HepG2 (cell line): ENCODE results near the gene THOC7. TPM values are rescaled to one million over a fixed set of nuclear protein-coding genes. Genes with fewer than 3 reads are reported as not detected.

Experiments used
- ARNT ChIP-seq: fragments of 450-650 bp; IDR thresholded peaks from 2 replicates; pipeline ENCODE4 v1.6.1; 2017
- HDAC2 ChIP-seq: sonication (generic); formaldehyde crosslinking; IDR thresholded peaks from 2 replicates; pipeline ENCODE4 v1.4.0; 2020; ENCODE audit warnings: missing genetic modification reagents
- HNF4A ChIP-seq: sonication (generic); formaldehyde crosslinking; IDR thresholded peaks from 2 replicates; pipeline ENCODE4 v1.4.0; 2020; ENCODE audit warnings: missing genetic modification reagents
- HNRNPH1 ChIP-seq: fragments of 200-400 bp; formaldehyde crosslinking; optimal IDR thresholded peaks from 2 replicates; pipeline ENCODE3; 2017; ENCODE audit warnings: mild to moderate bottlenecking, low read depth, low read length
- KLF15 ChIP-seq: sonication (generic); formaldehyde crosslinking; IDR thresholded peaks from 2 replicates; pipeline ENCODE4 v1.8.1; 2023; ENCODE audit warnings: borderline replicate concordance, mild to moderate bottlenecking, inconsistent platforms, missing genetic modification reagents, mixed read lengths
- KLF16 ChIP-seq, 2 experiments: sonication (generic) in 1 of 2; formaldehyde crosslinking in 1 of 2; IDR thresholded peaks; 2 replicates each; pipeline versions ENCODE4 v1.6.1 to v1.8.0; 2016 to 2023; ENCODE audit warnings: missing genetic modification reagents in 2 of 2, missing compliant biosample characterization in 1 of 2
- KLF6 ChIP-seq: IDR thresholded peaks from 2 replicates; pipeline ENCODE4 v1.8.0; 2016; ENCODE audit warnings: missing biosample characterization, missing genetic modification reagents
- MIXL1 ChIP-seq: IDR thresholded peaks from 2 replicates; pipeline ENCODE4 v1.6.1; 2016
- NCOA2 ChIP-seq: sonication (generic); formaldehyde crosslinking; IDR thresholded peaks from 2 replicates; pipeline ENCODE4 v1.8.0; 2022; ENCODE audit warnings: inconsistent platforms
- PLSCR1 ChIP-seq: sonication (generic); formaldehyde crosslinking; IDR thresholded peaks from 2 replicates; pipeline ENCODE4 v1.5.0; 2020; ENCODE audit warnings: missing genetic modification reagents, mild to moderate bottlenecking, borderline replicate concordance
- RNF2 ChIP-seq: fragments of 450-650 bp; conservative IDR thresholded peaks from 2 replicates; pipeline ENCODE4 v1.6.1; 2016; ENCODE audit warnings: low read depth
- SCMH1 ChIP-seq: sonication (generic); formaldehyde crosslinking; IDR thresholded peaks from 2 replicates; pipeline ENCODE4 v1.9.0; 2021; ENCODE audit warnings: missing genetic modification reagents, mild to moderate bottlenecking, borderline replicate concordance
- SKI ChIP-seq: fragments of 450-650 bp; IDR thresholded peaks from one replicate; pipeline ENCODE4 v1.6.1; 2018; ENCODE audit warnings: mild to moderate bottlenecking; ENCODE audit not compliant: partially characterized antibody
- SOX5 ChIP-seq: IDR thresholded peaks from 2 replicates; pipeline ENCODE4 v1.6.1; 2016; ENCODE audit warnings: borderline replicate concordance
- SP4 ChIP-seq: sonication (generic); formaldehyde crosslinking; IDR thresholded peaks from 2 replicates; pipeline ENCODE4 v1.8.1; 2023; ENCODE audit warnings: mild to moderate bottlenecking, missing genetic modification reagents
- SPEN ChIP-seq: sonication (generic); formaldehyde crosslinking; IDR thresholded peaks from 2 replicates; pipeline ENCODE4 v1.5.1; 2020; ENCODE audit warnings: low read depth, mild to moderate bottlenecking, missing genetic modification reagents
- TAF1 ChIP-seq: sonication (generic); formaldehyde crosslinking; IDR thresholded peaks from 2 replicates; pipeline ENCODE4 v1.4.0; 2020; ENCODE audit warnings: missing genetic modification reagents
- TAF15 ChIP-seq: fragments of 200-400 bp; formaldehyde crosslinking; IDR thresholded peaks from one replicate; pipeline ENCODE4 v1.6.1; 2018; ENCODE audit warnings: mild to moderate bottlenecking, low read depth, low read length; ENCODE audit not compliant: poor library complexity, severe bottlenecking
- TBX2 ChIP-seq: sonication (generic); formaldehyde crosslinking; IDR thresholded peaks from 2 replicates; pipeline ENCODE4 v1.5.0; 2020; ENCODE audit warnings: missing genetic modification reagents, mild to moderate bottlenecking, borderline replicate concordance
- THAP7 ChIP-seq: sonication (generic); formaldehyde crosslinking; IDR thresholded peaks from 2 replicates; pipeline ENCODE4 v1.8.1; 2023; ENCODE audit warnings: mild to moderate bottlenecking, missing genetic modification reagents
- ZFAT ChIP-seq: sonication (generic); formaldehyde crosslinking; conservative IDR thresholded peaks from 2 replicates; pipeline ENCODE4 v1.8.1; 2023; ENCODE audit warnings: missing genetic modification reagents, inconsistent platforms
- ZFP36L2 ChIP-seq: sonication (generic); formaldehyde crosslinking; IDR thresholded peaks from 2 replicates; pipeline ENCODE4 v1.4.0; 2020; ENCODE audit warnings: missing genetic modification reagents
- ZNF12 ChIP-seq: sonication (generic); formaldehyde crosslinking; IDR thresholded peaks from 2 replicates; pipeline ENCODE4 v1.5.0; 2020; ENCODE audit warnings: missing genetic modification reagents
- ZNF121 ChIP-seq: sonication (generic); formaldehyde crosslinking; IDR thresholded peaks from 2 replicates; pipeline ENCODE4 v1.5.0; 2020; ENCODE audit warnings: mild to moderate bottlenecking, missing genetic modification reagents
- ZNF263 ChIP-seq: sonication (generic); formaldehyde crosslinking; IDR thresholded peaks from 2 replicates; pipeline ENCODE4 v1.4.0; 2020; ENCODE audit warnings: missing genetic modification reagents
- ZNF296 ChIP-seq: sonication (generic); formaldehyde crosslinking; conservative IDR thresholded peaks from 2 replicates; pipeline ENCODE4 v1.5.0; 2020; ENCODE audit warnings: mild to moderate bottlenecking, missing genetic modification reagents
- ZNF552 ChIP-seq: sonication (generic); formaldehyde crosslinking; IDR thresholded peaks from 2 replicates; pipeline ENCODE4 v1.9.0; 2022; ENCODE audit warnings: missing genetic modification reagents, mild to moderate bottlenecking, borderline replicate concordance
- ZSCAN20 ChIP-seq: sonication (generic); formaldehyde crosslinking; IDR thresholded peaks from 2 replicates; pipeline ENCODE4 v1.4.0; 2020; ENCODE audit warnings: missing genetic modification reagents, mild to moderate bottlenecking, borderline replicate concordance
- polyA plus RNA-seq, 8 experiments: library from polyadenylated mRNA; depleted of rRNA in 3 of 8; stranded (reverse) in 7 of 8; unstranded in 1 of 8; fragments of >200 nt; fragmentation: Illumina TruSeq in 4 of 8; extraction: Trizol in 4 of 8; gene quantifications; 2 replicates each; pipeline versions ENCODE4 v1.2.1 to v1.2.3, GENCODE V29; 2011 to 2016; ENCODE audit warnings: low read depth in 4 of 8, missing spikeins in 1 of 8, mixed read lengths in 1 of 8; ENCODE audit not compliant: insufficient read depth in 1 of 8
- total RNA-seq, 5 experiments: library from RNA; depleted of rRNA; stranded (reverse); fragments of >200 nt; fragmentation: Illumina TruSeq; extraction: Trizol; gene quantifications; 2 replicates each; pipeline ENCODE4 v1.2.3, GENCODE V29; 2016; ENCODE audit warnings: low read depth in 1 of 5
- TF ChIP-seq, protein P1 (sequence below): sonication (generic); formaldehyde crosslinking; IDR thresholded peaks from 2 replicates; pipeline ENCODE4 v1.5.1; 2020; ENCODE audit warnings: mild to moderate bottlenecking, missing genetic modification reagents, borderline replicate concordance

The THOC7 gene
- total and polyA plus RNA-seq, 2 of the 13 experiments (the other 11 are each of a cell fraction or from before 2014, with no cell fraction given) = 32.8 to 63.5 TPM

- TF ChIP-seq ZNF12 = no peak
- TF ChIP-seq RNF2 = no peak
- TF ChIP-seq SP4 (CRISPR knock-in tag) = no peak
- no peak; the same call in 1 of the 2 replicates for TF ChIP-seq SPEN (CRISPR knock-in tag)
- TF ChIP-seq SKI = peak; percentile 45
- TF ChIP-seq, protein P1, sequence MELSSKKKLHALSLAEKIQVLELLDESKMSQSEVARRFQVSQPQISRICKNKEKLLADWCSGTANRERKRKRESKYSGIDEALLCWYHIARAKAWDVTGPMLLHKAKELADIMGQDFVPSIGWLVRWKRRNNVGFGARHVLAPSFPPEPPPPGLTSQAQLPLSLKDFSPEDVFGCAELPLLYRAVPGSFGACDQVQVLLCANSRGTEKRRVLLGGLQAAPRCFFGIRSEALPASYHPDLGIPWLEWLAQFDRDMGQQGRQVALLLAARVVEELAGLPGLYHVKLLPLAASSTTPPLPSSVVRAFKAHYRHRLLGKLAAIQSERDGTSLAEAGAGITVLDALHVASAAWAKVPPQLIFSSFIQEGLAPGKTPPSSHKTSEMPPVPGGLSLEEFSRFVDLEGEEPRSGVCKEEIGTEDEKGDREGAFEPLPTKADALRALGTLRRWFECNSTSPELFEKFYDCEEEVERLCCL (CRISPR knock-in tag) = no peak
- no peak for TF ChIP-seq HNRNPH1
- TF ChIP-seq HDAC2 = no peak
- TF ChIP-seq ZFAT (CRISPR knock-in tag) = no peak
- TF ChIP-seq TAF1 (CRISPR knock-in tag) = peak; percentile 68
- TF ChIP-seq THAP7 (CRISPR knock-in tag) = no peak
- TF ChIP-seq KLF16 (CRISPR knock-in tag; IDR thresholded peaks at IDR 0.05) = no peak
- no peak for TF ChIP-seq TAF15
- no peak for TF ChIP-seq ZFP36L2 (CRISPR knock-in tag)
- no peak for TF ChIP-seq KLF6 (CRISPR knock-in tag)
- TF ChIP-seq SOX5 (CRISPR knock-in tag) = no peak
- TF ChIP-seq SCMH1 (CRISPR knock-in tag) = no peak
- no peak for TF ChIP-seq PLSCR1 (CRISPR knock-in tag)
- no peak for TF ChIP-seq KLF15 (CRISPR knock-in tag)
- 0 out of 2 replicates have a peak, but pooled peaks have one; percentile 23 for TF ChIP-seq ZNF121 (CRISPR knock-in tag)
- no peak for TF ChIP-seq ZNF296 (CRISPR knock-in tag)
- peak; percentile 63 for TF ChIP-seq HNF4A
- no peak for TF ChIP-seq MIXL1
- TF ChIP-seq NCOA2 (CRISPR knock-in tag) = 0 out of 2 replicates have a peak, but pooled peaks have one; percentile 10
- TF ChIP-seq ARNT = no peak
- TF ChIP-seq ZSCAN20 (CRISPR knock-in tag) = no peak
- TF ChIP-seq ZNF552 (CRISPR knock-in tag) = peak; percentile 31; the same call in 1 of the 2 replicates
- peak; percentile 70 for TF ChIP-seq TBX2 (CRISPR knock-in tag)
- peak; percentile 51 for TF ChIP-seq ZNF263 (CRISPR knock-in tag)
These were observed 48.5 kb upstream of the THOC7 start, which contains the start of gene SCAANT1 (continued) for GRCh38 chr3:63911873-63912767.
